H9 (cell line): Measurements from ENCODE around the gene ENOPH1. TPM values are rescaled to one million over a fixed set of nuclear protein-coding genes. Genes with fewer than 3 reads are reported as not detected.
"Not testable (repeated sequence)": the region's sequence is repeated elsewhere in the genome, so short reads cannot be mapped to it uniquely, and the experiment has no call there.

Experiments
- DNase-seq: peaks from one replicate; pipeline ENCODE4 v3.0.0-alpha.2; 2017
- H2AFZ ChIP-seq: one replicate; pipeline ENCODE4 v1.6.1; 2013; ENCODE audit warnings: mild to moderate bottlenecking, low read length, control low read depth, moderate library complexity
- H2AK5ac ChIP-seq: 2 replicates; pipeline ENCODE4 v1.6.1; 2013; ENCODE audit warnings: low read length, control low read depth, mixed read lengths; ENCODE audit not compliant: insufficient read length
- H2BK120ac ChIP-seq: one replicate; pipeline ENCODE4 v1.6.1; 2013; ENCODE audit warnings: low read depth, mild to moderate bottlenecking, low read length, control low read depth, inconsistent platforms; ENCODE audit not compliant: poor library complexity, severe bottlenecking
- H2BK12ac ChIP-seq: 2 replicates; pipeline ENCODE4 v1.6.1; 2013; ENCODE audit warnings: low read length, control low read depth, mixed read lengths, low read depth; ENCODE audit not compliant: insufficient read length
- H2BK15ac ChIP-seq: 2 replicates; pipeline ENCODE4 v1.6.1; 2013; ENCODE audit warnings: low read depth, low read length, control low read depth
- H2BK20ac ChIP-seq: one replicate; pipeline ENCODE4 v1.6.1; 2013; ENCODE audit warnings: low read depth, mild to moderate bottlenecking, low read length, control low read depth, inconsistent platforms; ENCODE audit not compliant: poor library complexity, severe bottlenecking
- H2BK5ac ChIP-seq: 2 replicates; pipeline ENCODE4 v1.6.1; 2013; ENCODE audit warnings: low read length, control low read depth, mixed read lengths; ENCODE audit not compliant: insufficient read length
- H3K14ac ChIP-seq: 2 replicates; pipeline ENCODE4 v1.6.1; 2013; ENCODE audit warnings: low read length, control low read depth; ENCODE audit not compliant: insufficient read depth
- H3K18ac ChIP-seq: 2 replicates; pipeline ENCODE4 v1.6.1; 2013; ENCODE audit warnings: low read depth, mild to moderate bottlenecking, mixed read lengths, low read length, control low read depth; ENCODE audit not compliant: insufficient read length
- H3K23ac ChIP-seq: 2 replicates; pipeline ENCODE4 v1.6.1; 2013; ENCODE audit warnings: low read length, control low read depth, mixed read lengths, low read depth; ENCODE audit not compliant: insufficient read length
- H3K23me2 ChIP-seq: 2 replicates; pipeline ENCODE4 v1.6.1; 2013; ENCODE audit warnings: low read depth, mild to moderate bottlenecking, mixed read lengths, low read length, control low read depth; ENCODE audit not compliant: insufficient read length, poor library complexity, severe bottlenecking
- H3K27ac ChIP-seq: 2 replicates; pipeline ENCODE4 v1.5.1; 2013; ENCODE audit warnings: low read length, control low read depth, mixed read lengths, low read depth; ENCODE audit not compliant: insufficient read length
- H3K27me3 ChIP-seq: 2 replicates; pipeline ENCODE4 v1.6.1; 2013; ENCODE audit warnings: low read length, control low read depth, inconsistent platforms; ENCODE audit not compliant: insufficient read depth
- H3K4ac ChIP-seq: 2 replicates; pipeline ENCODE4 v1.6.1; 2013; ENCODE audit warnings: low read depth, mild to moderate bottlenecking, control low read depth, inconsistent platforms, low read length, moderate library complexity
- H3K4me1 ChIP-seq: 2 replicates; pipeline ENCODE4 v1.6.1; 2013; ENCODE audit warnings: low read length, control low read depth, inconsistent platforms; ENCODE audit not compliant: insufficient read depth
- H3K4me2 ChIP-seq: 2 replicates; pipeline ENCODE4 v1.6.1; 2013; ENCODE audit warnings: low read length, control low read depth, mixed read lengths; ENCODE audit not compliant: insufficient read length, insufficient read depth
- H3K56ac ChIP-seq: 2 replicates; pipeline ENCODE4 v1.6.1; 2013; ENCODE audit warnings: low read depth, mild to moderate bottlenecking, mixed read lengths, low read length, control low read depth; ENCODE audit not compliant: insufficient read length
- H3K79me1 ChIP-seq: 2 replicates; pipeline ENCODE4 v1.6.1; 2013; ENCODE audit warnings: low read depth, mild to moderate bottlenecking, moderate library complexity, low read length, control low read depth, inconsistent platforms; ENCODE audit not compliant: insufficient read depth, poor library complexity, severe bottlenecking
- H3K79me2 ChIP-seq: 2 replicates; pipeline ENCODE4 v1.6.1; 2013; ENCODE audit warnings: low read length, control low read depth, inconsistent platforms; ENCODE audit not compliant: insufficient read depth
- H3K9ac ChIP-seq: 2 replicates; pipeline ENCODE4 v1.6.1; 2013; ENCODE audit warnings: low read length, control low read depth, mixed read lengths; ENCODE audit not compliant: insufficient read length; ENCODE audit errors: extremely low read depth
- H3K9me3 ChIP-seq: one replicate; pipeline ENCODE4 v1.6.1; 2013; ENCODE audit warnings: low read depth, low read length, inconsistent platforms; ENCODE audit not compliant: control insufficient read depth
- H3T11ph ChIP-seq: one replicate; pipeline ENCODE4 v1.6.1; 2013; ENCODE audit warnings: mild to moderate bottlenecking, low read length, control low read depth, inconsistent platforms
- H4K20me1 ChIP-seq: one replicate; pipeline ENCODE4 v1.6.1; 2013; ENCODE audit not compliant: control insufficient read depth, insufficient read length, insufficient read depth
- H4K5ac ChIP-seq: 2 replicates; pipeline ENCODE4 v1.6.1; 2013; ENCODE audit warnings: low read depth, mild to moderate bottlenecking, mixed read lengths, low read length, control low read depth; ENCODE audit not compliant: insufficient read length
- H4K8ac ChIP-seq: replicated peaks from 2 replicates; pipeline ENCODE4 v1.6.1; 2013; ENCODE audit warnings: low read length, control low read depth, mixed read lengths, low read depth; ENCODE audit not compliant: insufficient read length
- H4K91ac ChIP-seq: 2 replicates; pipeline ENCODE4 v1.6.1; 2013; ENCODE audit warnings: low read depth, mild to moderate bottlenecking, moderate library complexity, mixed read lengths, low read length, control low read depth; ENCODE audit not compliant: insufficient read length
- H3K27ac Mint-ChIP-seq, 3 experiments: 2 replicates in 2 of 3; 3 replicates in 1 of 3; pipeline ENCODE4 v1.8.0; 2020 to 2021; ENCODE audit warnings: mixed read lengths in 3 of 3, mild to moderate bottlenecking in 1 of 3, moderate library complexity in 1 of 3
- H3K27me3 Mint-ChIP-seq: 2 replicates; pipeline ENCODE4 v1.8.0; 2021; ENCODE audit warnings: low read depth, mild to moderate bottlenecking, moderate library complexity, mixed read lengths
- H3K36me3 Mint-ChIP-seq, 3 experiments: 2 replicates in 2 of 3; 3 replicates in 1 of 3; pipeline ENCODE4 v1.8.0; 2020 to 2021; ENCODE audit warnings: low read depth in 3 of 3, mixed read lengths in 3 of 3; ENCODE audit not compliant: insufficient read depth in 1 of 3
- H3K4me1 Mint-ChIP-seq, 2 experiments: 2 replicates each; pipeline ENCODE4 v1.8.0; 2020; ENCODE audit warnings: mixed read lengths in 2 of 2
- H3K4me3 Mint-ChIP-seq, 2 experiments: 2 replicates in 1 of 2; 3 replicates in 1 of 2; pipeline ENCODE4 v1.8.0; 2020 to 2021; ENCODE audit warnings: mild to moderate bottlenecking in 2 of 2, mixed read lengths in 2 of 2, moderate library complexity in 1 of 2
- H3K9me3 Mint-ChIP-seq, 2 experiments: 2 replicates in 1 of 2; 3 replicates in 1 of 2; pipeline ENCODE4 v1.8.0; 2020; ENCODE audit warnings: mild to moderate bottlenecking in 2 of 2, mixed read lengths in 2 of 2, moderate library complexity in 1 of 2
- WGBS: extraction: QIAGEN DNeasy Blood & Tissue Kit; methylation state at CpG from one replicate; pipeline ENCODE4 v1.1.7; 2013; ENCODE audit warnings: missing lambda C conversion rate, low lambda C conversion rate, mixed read lengths; ENCODE audit not compliant: insufficient read length; ENCODE audit errors: extremely low coverage; 5-methylcytosine and 5-hydroxymethylcytosine counted together
- total RNA-seq: library from RNA; stranded (reverse); gene quantifications from 2 replicates; pipeline ENCODE4 v1.2.1, GENCODE V29; 2021
- TF ChIP-seq, protein P1 (sequence below): fragments of 200-600 bp; sonication (generic); conservative IDR thresholded peaks from 3 replicates; pipeline ENCODE4 v1.8.0; 2021; ENCODE audit warnings: antibody characterized with exemption, mild to moderate bottlenecking

Gene ENOPH1
- total RNA-seq, 1 experiment from 2014 or later = 62.4 TPM

GRCh38 chr4:82473621-82474164, 43.3 kb downstream of the ENOPH1 start:
- no peak for DNase-seq

GRCh38 chr4:82475931-82476330, 45.5 kb downstream of the ENOPH1 start:
- not testable (repeated sequence) for H2BK12ac ChIP-seq, H3K79me2 ChIP-seq, H3K27ac Mint-ChIP-seq, H3K14ac ChIP-seq, DNase-seq, H3K4me2 ChIP-seq, H4K5ac ChIP-seq, H3K18ac ChIP-seq, H3K4me1 ChIP-seq, H2BK5ac ChIP-seq, H3K27me3 ChIP-seq, H3K27me3 Mint-ChIP-seq, H2AK5ac ChIP-seq, H4K8ac ChIP-seq, H2BK120ac ChIP-seq, H3K23ac ChIP-seq, H3K27ac ChIP-seq, H2BK15ac ChIP-seq, H3K56ac ChIP-seq, H3K4ac ChIP-seq, H3K79me1 ChIP-seq, H3K9ac ChIP-seq, H3K4me3 Mint-ChIP-seq, H2AFZ ChIP-seq, H3K36me3 Mint-ChIP-seq, H2BK20ac ChIP-seq, H3K23me2 ChIP-seq, H4K91ac ChIP-seq, H3T11ph ChIP-seq, H3K9me3 ChIP-seq, H3K9me3 Mint-ChIP-seq, H4K20me1 ChIP-seq
- peaks cover 21 to 27% of the 10 kb centered on the region in 2 experiments for H3K4me1 Mint-ChIP-seq
- no CpG with 5 or more reads among the region's 7 CpGs for WGBS

More at GRCh38 chr4:82473621-82474164, 43.3 kb downstream of the ENOPH1 start:
- no peak overlapping the region for H4K91ac ChIP-seq
- H3K4ac ChIP-seq = no peak overlapping the region
- no peak overlapping the region for H3K9ac ChIP-seq
- Mint-ChIP-seq H3K27ac (no peak overlapping the region), H3K36me3 (no peaks in the 10 kb centered on the region; a peak in 3 of 7 replicates), H3K9me3 (no peaks in the 10 kb centered on the region; a peak in 2 of 5 replicates), H3K4me3 (no peak overlapping the region), H3K4me1 (peaks cover 21 to 23% of the 10 kb centered on the region in 2 experiments), H3K27me3 (no peaks in the 10 kb centered on the region)
- H3K27ac ChIP-seq = no peak overlapping the region
- TF ChIP-seq, protein P1, sequence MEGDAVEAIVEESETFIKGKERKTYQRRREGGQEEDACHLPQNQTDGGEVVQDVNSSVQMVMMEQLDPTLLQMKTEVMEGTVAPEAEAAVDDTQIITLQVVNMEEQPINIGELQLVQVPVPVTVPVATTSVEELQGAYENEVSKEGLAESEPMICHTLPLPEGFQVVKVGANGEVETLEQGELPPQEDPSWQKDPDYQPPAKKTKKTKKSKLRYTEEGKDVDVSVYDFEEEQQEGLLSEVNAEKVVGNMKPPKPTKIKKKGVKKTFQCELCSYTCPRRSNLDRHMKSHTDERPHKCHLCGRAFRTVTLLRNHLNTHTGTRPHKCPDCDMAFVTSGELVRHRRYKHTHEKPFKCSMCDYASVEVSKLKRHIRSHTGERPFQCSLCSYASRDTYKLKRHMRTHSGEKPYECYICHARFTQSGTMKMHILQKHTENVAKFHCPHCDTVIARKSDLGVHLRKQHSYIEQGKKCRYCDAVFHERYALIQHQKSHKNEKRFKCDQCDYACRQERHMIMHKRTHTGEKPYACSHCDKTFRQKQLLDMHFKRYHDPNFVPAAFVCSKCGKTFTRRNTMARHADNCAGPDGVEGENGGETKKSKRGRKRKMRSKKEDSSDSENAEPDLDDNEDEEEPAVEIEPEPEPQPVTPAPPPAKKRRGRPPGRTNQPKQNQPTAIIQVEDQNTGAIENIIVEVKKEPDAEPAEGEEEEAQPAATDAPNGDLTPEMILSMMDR = no peak
- H3K23ac ChIP-seq = no peak overlapping the region
- H2BK120ac ChIP-seq = no peak overlapping the region
- no peaks in the 10 kb centered on the region for H3K27me3 ChIP-seq
- no peak overlapping the region for H4K8ac ChIP-seq
- H2AK5ac ChIP-seq = no peak overlapping the region
- H3K79me1 ChIP-seq = no peaks in the 10 kb centered on the region
- no peaks in the 10 kb centered on the region for H3K9me3 ChIP-seq
- no peaks in the 10 kb centered on the region for H3K23me2 ChIP-seq
- H4K5ac ChIP-seq = no peak overlapping the region
- H3K4me1 ChIP-seq = no peaks in the 10 kb centered on the region
- WGBS = no CpG with 5 or more reads among the region's 15 CpGs
- H2BK12ac ChIP-seq = no peak overlapping the region
- H3K79me2 ChIP-seq = no peaks in the 10 kb centered on the region
- no peak overlapping the region for H3K14ac ChIP-seq
- no peak overlapping the region for H3K56ac ChIP-seq
- no peaks in the 10 kb centered on the region for H4K20me1 ChIP-seq
- no peak overlapping the region for H2BK5ac ChIP-seq
- no peak overlapping the region for H2BK20ac ChIP-seq
- no peak overlapping the region for H2BK15ac ChIP-seq
- H2AFZ ChIP-seq = no peak overlapping the region
- no peak overlapping the region for H3K18ac ChIP-seq
- H3T11ph ChIP-seq = no peak overlapping the region
- H3K4me2 ChIP-seq = no peak overlapping the region
